ENCODE results near the gene RBP2. TPM values are rescaled to one million over a fixed set of nuclear protein-coding genes. Genes with fewer than 3 reads are reported as not detected.

RBP2 gene
- total and polyA plus RNA-seq, 4 donors, result 0.79 TPM; not detected in 3

DNA sequence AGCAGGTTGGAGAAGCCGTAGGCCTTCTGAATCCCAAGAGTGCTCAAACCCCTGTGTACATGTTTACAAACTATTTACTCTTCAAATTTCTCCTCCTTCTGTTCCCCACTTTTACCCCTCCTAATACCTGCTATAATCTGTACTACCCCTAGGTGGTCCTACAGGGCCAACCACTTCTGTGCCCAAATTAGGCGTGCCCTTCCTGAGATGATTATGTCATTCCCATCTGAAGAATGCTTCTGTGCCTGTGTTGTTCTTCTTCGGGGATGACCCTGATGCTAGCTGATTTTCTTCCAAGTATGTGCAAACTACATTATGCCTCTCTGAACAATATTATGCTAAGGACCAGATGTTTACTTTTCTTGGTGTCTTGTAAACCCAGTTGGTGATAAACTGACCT is 20.5 kb downstream of the RBP2 start:
- Histone ChIP-seq H3K4me3 (ENCODE audit: low read depth in 1 of 3, low read length in 3 of 3) (no peak overlapping the region), H3K36me3 (ENCODE audit: control insufficient read depth in 4 of 4, insufficient read depth in 3 of 4, low read depth in 1 of 4, low read length in 3 of 4) (no peaks in the 10 kb centered on the region), H3K9me3 (ENCODE audit: control insufficient read depth in 4 of 4, low read length in 3 of 4) (no peaks in the 10 kb centered on the region), H3K9ac (ENCODE audit: low read depth in 1 of 2, low read length in 2 of 2) (no peak overlapping the region), H3K4me1 (ENCODE audit: control insufficient read depth in 4 of 4, insufficient read depth in 4 of 4, low read length in 3 of 4) (no peaks in the 10 kb centered on the region), H3K27ac (ENCODE audit: low read depth in 1 of 2, low read length in 2 of 2) (no peak overlapping the region), H3K27me3 (ENCODE audit: control insufficient read depth in 4 of 4, insufficient read depth in 4 of 4, low read length in 3 of 4) (no peaks in the 10 kb centered on the region)
- WGBS, result 84% methylated on average over 3 of the region's 3 CpGs
- TF ChIP-seq, protein P1, sequence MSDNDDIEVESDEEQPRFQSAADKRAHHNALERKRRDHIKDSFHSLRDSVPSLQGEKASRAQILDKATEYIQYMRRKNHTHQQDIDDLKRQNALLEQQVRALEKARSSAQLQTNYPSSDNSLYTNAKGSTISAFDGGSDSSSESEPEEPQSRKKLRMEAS (IDR thresholded peaks at IDR 0.05), result no peak
- TF ChIP-seq JUND (IDR thresholded peaks at IDR 0.05) (no peak), YY1 (IDR thresholded peaks at IDR 0.05) (no peak), RAD21 (IDR thresholded peaks at IDR 0.05) (no peak), ZBTB33 (IDR thresholded peaks at IDR 0.05) (no peak), CTCF (IDR thresholded peaks at IDR 0.05; ENCODE audit: low read depth, low read length, missing input control) (no peak), ATF3 (IDR thresholded peaks at IDR 0.05) (no peak), HNF4G (IDR thresholded peaks at IDR 0.05) (no peak), FOXA2 (IDR thresholded peaks at IDR 0.05) (no peak), FOXA1 (IDR thresholded peaks at IDR 0.05) (no peak)
- TF ChIP-seq, protein P2, sequence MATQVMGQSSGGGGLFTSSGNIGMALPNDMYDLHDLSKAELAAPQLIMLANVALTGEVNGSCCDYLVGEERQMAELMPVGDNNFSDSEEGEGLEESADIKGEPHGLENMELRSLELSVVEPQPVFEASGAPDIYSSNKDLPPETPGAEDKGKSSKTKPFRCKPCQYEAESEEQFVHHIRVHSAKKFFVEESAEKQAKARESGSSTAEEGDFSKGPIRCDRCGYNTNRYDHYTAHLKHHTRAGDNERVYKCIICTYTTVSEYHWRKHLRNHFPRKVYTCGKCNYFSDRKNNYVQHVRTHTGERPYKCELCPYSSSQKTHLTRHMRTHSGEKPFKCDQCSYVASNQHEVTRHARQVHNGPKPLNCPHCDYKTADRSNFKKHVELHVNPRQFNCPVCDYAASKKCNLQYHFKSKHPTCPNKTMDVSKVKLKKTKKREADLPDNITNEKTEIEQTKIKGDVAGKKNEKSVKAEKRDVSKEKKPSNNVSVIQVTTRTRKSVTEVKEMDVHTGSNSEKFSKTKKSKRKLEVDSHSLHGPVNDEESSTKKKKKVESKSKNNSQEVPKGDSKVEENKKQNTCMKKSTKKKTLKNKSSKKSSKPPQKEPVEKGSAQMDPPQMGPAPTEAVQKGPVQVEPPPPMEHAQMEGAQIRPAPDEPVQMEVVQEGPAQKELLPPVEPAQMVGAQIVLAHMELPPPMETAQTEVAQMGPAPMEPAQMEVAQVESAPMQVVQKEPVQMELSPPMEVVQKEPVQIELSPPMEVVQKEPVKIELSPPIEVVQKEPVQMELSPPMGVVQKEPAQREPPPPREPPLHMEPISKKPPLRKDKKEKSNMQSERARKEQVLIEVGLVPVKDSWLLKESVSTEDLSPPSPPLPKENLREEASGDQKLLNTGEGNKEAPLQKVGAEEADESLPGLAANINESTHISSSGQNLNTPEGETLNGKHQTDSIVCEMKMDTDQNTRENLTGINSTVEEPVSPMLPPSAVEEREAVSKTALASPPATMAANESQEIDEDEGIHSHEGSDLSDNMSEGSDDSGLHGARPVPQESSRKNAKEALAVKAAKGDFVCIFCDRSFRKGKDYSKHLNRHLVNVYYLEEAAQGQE (IDR thresholded peaks at IDR 0.05), result no peak
- no peak for DNase-seq (ENCODE audit: low spot score)

DNA sequence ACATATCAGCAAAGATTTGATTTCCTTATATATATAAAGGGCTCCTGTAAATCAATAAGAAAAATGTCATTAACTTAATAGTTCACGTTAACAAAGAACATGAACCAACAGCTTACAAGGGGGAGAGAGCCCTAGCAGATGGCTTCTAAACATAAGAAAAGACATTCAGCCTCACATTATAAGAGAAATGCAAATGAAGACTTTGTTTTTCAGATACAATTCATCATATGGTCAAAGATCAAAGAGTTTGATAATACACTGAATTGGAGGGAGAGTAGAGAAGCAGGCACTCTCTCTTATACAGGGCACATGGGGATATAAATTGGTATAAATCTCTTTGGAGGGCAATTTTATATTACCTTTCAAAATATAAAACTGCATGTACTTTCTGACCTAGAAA is 21.1 kb downstream of the RBP2 start:
- H3K4me1 ChIP-seq (ENCODE audit: control insufficient read depth in 4 of 4, insufficient read depth in 4 of 4, low read length in 3 of 4), result no peaks in the 10 kb centered on the region
- H3K27ac ChIP-seq (ENCODE audit: low read depth in 1 of 2, low read length in 2 of 2), result no peak overlapping the region
- TF ChIP-seq HNF4A (conservative IDR thresholded peaks at IDR 0.05) (no peak), TAF1 (conservative IDR thresholded peaks at IDR 0.05) (no peak), ZBTB33 (IDR thresholded peaks at IDR 0.05) (no peak), YY1 (IDR thresholded peaks at IDR 0.05) (no peak), JUND (IDR thresholded peaks at IDR 0.05) (no peak)
- TF ChIP-seq, protein P2 (IDR thresholded peaks at IDR 0.05), result no peak
- H3K27me3 ChIP-seq (ENCODE audit: control insufficient read depth in 4 of 4, insufficient read depth in 4 of 4, low read length in 3 of 4), result no peaks in the 10 kb centered on the region
- no peak for DNase-seq (ENCODE audit: low spot score)
- no peaks in the 10 kb centered on the region for H3K36me3 ChIP-seq (ENCODE audit: control insufficient read depth in 4 of 4, insufficient read depth in 3 of 4, low read depth in 1 of 4, low read length in 3 of 4)
- H3K9me3 ChIP-seq (ENCODE audit: control insufficient read depth in 4 of 4, low read length in 3 of 4), result no peaks in the 10 kb centered on the region
- H3K9ac ChIP-seq (ENCODE audit: low read depth in 1 of 2, low read length in 2 of 2), result no peak overlapping the region
- no peak overlapping the region for H3K4me3 ChIP-seq (ENCODE audit: low read depth in 1 of 3, low read length in 3 of 3)
- 94% methylated on average over 1 of the region's 1 CpG for WGBS
